ENCODE results near the gene EBNA1BP2.
A peak's percentile ranks its signal among the peaks of the same experiment; 100 is the strongest.
"Not testable (repeated sequence)": the region's sequence is repeated elsewhere in the genome, so short reads cannot be mapped to it uniquely, and the experiment has no call there.

Gene EBNA1BP2

GRCh38 chr1:43171876-43172526 lies at the start of gene EBNA1BP2, which contains the start of gene CFAP57:
Gene EBNA1BP2 (minus strand): TSS chr1:43172290. CDS start chr1:43172118, 172 bp downstream.
Gene CFAP57 (plus strand): TSS chr1:43172330. CDS start chr1:43172754, 424 bp downstream.
- DNase-seq = peak; percentile 56 to 85

DNA sequence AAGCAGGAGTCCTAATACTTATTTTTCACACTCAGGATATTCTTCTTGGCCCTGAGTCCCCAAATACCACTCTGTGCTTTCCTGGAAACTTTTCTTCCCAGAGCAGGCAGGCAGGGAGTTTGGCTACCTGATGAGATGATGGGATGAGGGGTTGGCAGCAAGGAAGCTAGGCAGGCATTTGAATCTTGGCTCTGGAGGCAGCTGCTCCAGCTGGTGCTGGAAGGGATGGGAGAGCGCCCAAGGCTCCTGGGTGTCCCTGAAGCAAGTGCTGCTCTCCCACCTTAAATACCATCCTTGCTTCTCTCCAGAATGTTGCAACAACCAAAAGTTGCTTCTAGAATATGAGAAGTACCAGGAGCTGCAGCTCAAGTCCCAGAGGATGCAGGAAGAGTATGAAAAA lies 49.7 kb upstream of the EBNA1BP2 start:
- no peak for DNase-seq

GRCh38 chr1:43220905-43221778 lies 49.1 kb upstream of the EBNA1BP2 start:
- no peak for DNase-seq

DNA sequence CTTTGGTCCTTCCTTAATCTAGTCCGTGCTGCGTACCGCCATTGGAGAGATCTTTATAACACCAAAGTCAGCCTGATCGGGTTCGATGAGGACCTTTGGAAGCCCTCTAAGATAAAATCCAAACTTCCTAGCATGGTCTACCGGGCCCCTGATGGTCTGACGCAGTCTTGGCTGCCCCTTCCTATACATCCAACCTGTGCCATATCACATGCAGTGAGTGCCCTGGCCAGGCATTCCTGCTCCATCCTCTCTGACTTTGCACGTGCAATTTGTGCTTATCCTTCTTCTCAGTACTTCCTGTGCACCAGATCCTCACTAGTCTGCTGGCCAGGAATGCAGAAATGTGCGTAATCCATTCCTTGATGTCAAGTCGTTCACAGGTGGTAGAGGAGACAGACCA lies 45.7 kb upstream of the EBNA1BP2 start:
- no peak for DNase-seq

DNA sequence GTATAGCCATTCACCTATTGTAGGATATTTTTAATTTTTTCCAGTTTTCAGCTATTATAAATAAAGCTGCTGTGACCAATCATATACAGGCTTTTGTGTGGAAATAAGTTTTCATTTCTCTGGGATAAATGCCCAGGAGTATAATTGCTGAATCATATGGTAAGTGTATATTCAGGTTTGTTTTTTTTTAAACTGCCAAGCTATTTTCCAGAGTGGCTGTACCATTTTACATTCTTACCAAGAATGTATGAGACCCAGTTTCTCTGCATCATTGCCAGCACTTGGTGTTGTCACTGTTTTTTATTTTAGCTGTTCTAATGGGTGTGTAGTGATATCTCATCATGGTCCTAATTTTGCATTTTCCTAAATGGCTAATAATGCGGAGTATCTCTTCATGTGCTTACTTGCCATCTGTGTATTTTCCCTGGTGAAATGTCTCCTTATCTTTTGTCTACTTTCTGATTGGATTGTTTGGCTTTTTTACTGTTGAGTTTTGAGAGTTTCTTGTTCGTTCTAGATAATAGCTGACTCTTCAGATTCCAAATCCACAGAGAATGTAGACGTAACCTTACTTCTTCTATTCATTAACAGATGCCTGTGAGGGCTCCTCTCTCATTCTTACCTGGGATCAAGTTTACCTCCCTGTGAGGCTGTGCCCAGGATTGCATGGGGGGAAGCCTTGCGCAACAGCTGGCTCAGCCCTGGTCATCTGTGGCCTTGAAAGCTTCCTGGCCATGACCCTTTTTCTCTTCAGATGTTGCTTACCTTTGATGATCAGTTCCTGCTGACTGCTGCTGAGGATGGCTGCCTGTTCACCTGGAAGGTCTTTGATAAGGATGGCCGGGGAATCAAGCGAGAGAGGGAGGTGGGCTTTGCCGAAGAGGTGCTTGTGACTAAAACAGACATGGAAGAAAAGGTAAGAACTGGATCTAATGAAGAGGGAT lies 42.7 kb upstream of the EBNA1BP2 start:
- DNase-seq = no peak

- DNase-seq = not testable (repeated sequence)
These were observed 36.2 kb upstream of the EBNA1BP2 start for GRCh38 chr1:43208277-43208676.

DNA sequence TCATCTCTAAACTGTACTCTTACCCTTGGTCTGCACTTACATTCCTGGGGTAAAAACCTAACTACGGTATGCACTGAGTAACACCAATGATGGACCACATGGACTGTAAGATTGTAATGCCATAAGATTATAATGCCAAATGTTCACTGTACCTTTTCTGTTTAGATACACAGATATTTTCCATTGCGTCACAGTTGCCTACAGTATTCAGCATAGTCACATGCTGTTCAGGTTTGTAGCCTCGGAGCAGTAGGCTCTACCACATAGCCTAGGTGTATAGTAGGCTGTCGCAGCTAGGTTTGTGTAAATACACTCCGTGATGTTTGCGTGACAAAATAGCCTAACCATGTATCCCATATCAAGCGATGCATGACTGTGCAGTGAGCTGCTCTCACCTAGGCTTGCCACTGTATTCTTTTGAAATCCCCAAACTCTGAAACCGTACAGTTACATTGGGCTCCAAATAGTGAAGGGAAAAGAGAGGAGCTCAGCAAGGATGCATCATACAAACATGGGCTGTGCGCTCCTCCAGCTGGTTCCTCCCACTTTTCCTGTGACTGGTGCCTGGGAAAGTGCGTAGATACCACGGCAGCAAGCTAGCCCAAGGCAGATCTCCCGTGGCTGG lies 35.3 kb upstream of the EBNA1BP2 start:
- DNase-seq = peak in 1 of 2 experiments; percentile 71

GRCh38 chr1:43206600-43207228 lies 34.6 kb upstream of the EBNA1BP2 start:
- DNase-seq = peak; percentile 86 to 96

DNA sequence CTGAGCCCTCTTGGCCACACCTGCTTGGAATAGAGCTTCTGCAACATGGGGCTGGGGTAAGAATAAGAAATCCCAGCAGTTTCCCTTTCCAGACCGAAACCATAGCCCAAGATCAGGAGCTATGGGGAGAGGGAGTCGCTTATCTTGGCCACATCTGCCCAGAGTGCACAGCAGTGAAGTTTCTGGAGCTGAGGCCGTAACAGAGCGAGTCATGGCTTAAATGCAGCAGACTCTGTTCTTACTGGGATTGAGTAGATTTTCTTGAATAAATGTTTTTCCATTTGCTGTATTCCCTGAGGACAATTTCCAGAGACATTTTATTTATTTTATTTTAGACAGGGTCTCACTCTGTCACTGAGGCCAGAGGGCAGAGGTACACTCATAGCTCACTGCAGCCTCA lies 33.6 kb upstream of the EBNA1BP2 start:
- no peak for DNase-seq

DNA sequence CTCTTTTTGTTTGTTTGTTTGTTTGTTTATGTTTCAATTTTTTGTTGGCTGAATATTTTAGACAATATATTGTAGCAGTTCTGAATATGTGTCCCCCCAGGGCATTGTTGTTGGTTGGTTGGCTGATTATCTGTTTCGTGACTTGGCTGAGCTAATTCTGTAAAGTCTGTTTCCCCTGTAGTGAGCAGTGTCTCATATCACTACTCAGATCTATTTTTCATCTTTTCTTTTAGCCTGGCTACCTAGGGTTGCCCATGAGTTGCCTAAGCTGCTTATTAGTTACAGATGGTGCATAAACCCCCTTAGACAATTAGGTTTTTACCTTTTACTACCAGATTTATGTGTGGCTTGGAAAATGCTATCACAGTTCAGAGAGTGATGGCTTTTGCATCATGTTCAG lies 32.3 kb upstream of the EBNA1BP2 start:
- no peak for DNase-seq

GRCh38 chr1:43203859-43204258 lies 31.8 kb upstream of the EBNA1BP2 start:
- DNase-seq = no peak

GRCh38 chr1:43199093-43199726 lies 27.1 kb upstream of the EBNA1BP2 start:
- no peak for DNase-seq

- DNase-seq = no peak
These were observed 25.4 kb upstream of the EBNA1BP2 start for GRCh38 chr1:43197343-43198127.

GRCh38 chr1:43194509-43194908 lies 22.4 kb upstream of the EBNA1BP2 start:
- DNase-seq = no peak

DNA sequence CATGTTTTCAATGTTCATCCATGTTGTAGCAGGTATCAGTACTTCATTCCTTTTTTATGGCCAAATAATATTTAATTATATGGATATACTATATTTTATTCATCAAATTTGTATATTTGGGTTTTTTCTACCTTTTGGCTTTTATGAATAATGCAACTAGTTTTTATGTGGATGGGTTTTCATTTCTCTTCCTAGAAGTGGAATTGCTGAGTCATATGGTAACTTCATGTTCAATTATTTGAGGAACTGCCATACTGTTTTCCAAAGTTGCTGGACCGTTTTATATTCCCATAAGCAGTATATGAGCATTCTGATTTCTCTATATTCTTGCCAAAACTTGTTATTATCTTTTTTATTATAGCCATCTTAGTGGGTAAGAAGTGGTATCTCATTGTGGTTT lies 16.0 kb upstream of the EBNA1BP2 start:
- no peak for DNase-seq

GRCh38 chr1:43184995-43185394 lies 12.9 kb upstream of the EBNA1BP2 start:
- no peak for DNase-seq

DNA sequence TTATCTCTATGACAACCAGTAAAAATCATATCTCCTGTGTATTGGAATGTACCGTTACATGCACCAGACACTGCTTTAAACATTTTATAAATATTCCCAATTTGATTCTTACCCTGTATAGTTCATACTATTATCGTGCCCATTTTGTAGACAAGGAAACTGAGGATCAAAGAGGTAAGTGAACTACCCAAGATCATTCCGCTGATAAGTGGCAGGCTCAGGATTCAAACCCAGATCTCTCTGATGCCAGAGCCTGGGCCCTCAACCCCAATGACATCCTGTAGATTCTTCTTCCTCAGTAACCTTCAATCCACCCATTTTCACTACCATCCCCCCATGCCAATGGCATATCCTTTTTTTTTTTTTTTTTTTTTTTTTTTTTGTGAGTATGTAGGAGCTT lies 12.3 kb upstream of the EBNA1BP2 start:
- DNase-seq = no peak

- no peak for DNase-seq
These were observed 5.6 kb upstream of the EBNA1BP2 start for GRCh38 chr1:43177691-43178090.

GRCh38 chr1:43174873-43175272 lies 2.8 kb upstream of the EBNA1BP2 start:
- DNase-seq = no peak

- peak; percentile 32 to 85 for DNase-seq
These were observed 460 bp upstream of the EBNA1BP2 start for GRCh38 chr1:43172527-43172972.

All from SW 1271 (cell line).